KMS-11 (cell line): ENCODE data around the gene TBCB.

Source experiments
- H2AFZ ChIP-seq: fragments of 200-600 bp; sonication (generic); 2 replicates; pipeline ENCODE4 v1.6.1; 2016; ENCODE audit warnings: antibody characterized with exemption, mixed run types, low read depth
- H3K27ac ChIP-seq: fragments of 200-600 bp; sonication (generic); 2 replicates; pipeline ENCODE4 v1.6.1; 2016; ENCODE audit warnings: mild to moderate bottlenecking, mixed run types
- H3K27me3 ChIP-seq: fragments of 200-600 bp; sonication (generic); 2 replicates; pipeline ENCODE4 v1.6.1; 2017; ENCODE audit warnings: mild to moderate bottlenecking, low read depth, mixed run types, moderate library complexity; ENCODE audit not compliant: insufficient read depth
- H3K36me3 ChIP-seq: fragments of 200-600 bp; sonication (generic); 2 replicates; pipeline ENCODE4 v1.6.1; 2017; ENCODE audit warnings: mild to moderate bottlenecking, mixed run types; ENCODE audit not compliant: insufficient read depth
- H3K4me1 ChIP-seq: fragments of 200-600 bp; sonication (generic); 2 replicates; pipeline ENCODE4 v1.6.1; 2016; ENCODE audit warnings: mild to moderate bottlenecking, low read depth, mixed run types; ENCODE audit not compliant: poor library complexity, severe bottlenecking
- H3K4me2 ChIP-seq: fragments of 200-600 bp; sonication (generic); 2 replicates; pipeline ENCODE4 v1.7.0; 2016; ENCODE audit warnings: mild to moderate bottlenecking, mixed run types
- H3K4me3 ChIP-seq: fragments of 200-600 bp; sonication (generic); IDR thresholded peaks from 2 replicates; pipeline ENCODE4 v1.6.1; 2017; ENCODE audit warnings: low read depth, low read length, mixed read lengths; ENCODE audit not compliant: insufficient read depth
- H3K79me2 ChIP-seq: fragments of 200-600 bp; sonication (generic); 2 replicates; pipeline ENCODE4 v1.6.1; 2016; ENCODE audit warnings: low read depth, mixed run types; ENCODE audit not compliant: insufficient read depth
- H3K9ac ChIP-seq: fragments of 200-600 bp; sonication (generic); 2 replicates; pipeline ENCODE4 v1.6.1; 2016; ENCODE audit warnings: mild to moderate bottlenecking, mixed run types
- H4K20me1 ChIP-seq: fragments of 200-600 bp; sonication (generic); 2 replicates; pipeline ENCODE4 v1.6.1; 2016; ENCODE audit warnings: mild to moderate bottlenecking, mixed run types; ENCODE audit not compliant: insufficient read depth
- CTCF ChIP-seq: fragments of 200-600 bp; sonication (generic); conservative IDR thresholded peaks from 2 replicates; pipeline ENCODE4 v1.6.1; 2017; ENCODE audit warnings: low read depth, mild to moderate bottlenecking, antibody characterized with exemption, low read length, moderate library complexity, mixed read lengths

The TBCB gene

GRCh38 chr19:36113425-36113824 lies 1.8 kb upstream of the TBCB start:
- H3K4me3 ChIP-seq = no peak overlapping the region
- H3K4me2 ChIP-seq = peak overlapping the region; percentile 75
- H3K27ac ChIP-seq = no peak overlapping the region
- H3K4me1 ChIP-seq = peaks cover 12% of the 10 kb centered on the region
- H3K79me2 ChIP-seq = no peaks in the 10 kb centered on the region; the same call in 1 of the 2 replicates
- peaks cover 3% of the 10 kb centered on the region; the same call in 1 of the 2 replicates for H3K36me3 ChIP-seq
- peak overlapping the region; percentile 65; the same call in 1 of the 2 replicates for H3K9ac ChIP-seq
- no peak for TF ChIP-seq CTCF
- H3K27me3 ChIP-seq = no peaks in the 10 kb centered on the region
- H2AFZ ChIP-seq = no peak overlapping the region
- H4K20me1 ChIP-seq = no peaks in the 10 kb centered on the region

GRCh38 chr19:36113894-36114720 lies 1.2 kb upstream of the TBCB start:
- Histone ChIP-seq H3K4me3 (no peak overlapping the region), H3K4me2 (peak overlapping the region; percentile 75), H4K20me1 (no peaks in the 10 kb centered on the region), H3K27me3 (no peaks in the 10 kb centered on the region), H3K4me1 (peaks cover 12% of the 10 kb centered on the region), H3K27ac (peak overlapping the region; percentile 67), H3K9ac (peak overlapping the region; percentile 65), H3K36me3 (peaks cover 3% of the 10 kb centered on the region; the same call in 1 of the 2 replicates), H2AFZ (peak overlapping the region; percentile 86), H3K79me2 (no peaks in the 10 kb centered on the region; the same call in 1 of the 2 replicates)
- TF ChIP-seq CTCF = no peak

DNA sequence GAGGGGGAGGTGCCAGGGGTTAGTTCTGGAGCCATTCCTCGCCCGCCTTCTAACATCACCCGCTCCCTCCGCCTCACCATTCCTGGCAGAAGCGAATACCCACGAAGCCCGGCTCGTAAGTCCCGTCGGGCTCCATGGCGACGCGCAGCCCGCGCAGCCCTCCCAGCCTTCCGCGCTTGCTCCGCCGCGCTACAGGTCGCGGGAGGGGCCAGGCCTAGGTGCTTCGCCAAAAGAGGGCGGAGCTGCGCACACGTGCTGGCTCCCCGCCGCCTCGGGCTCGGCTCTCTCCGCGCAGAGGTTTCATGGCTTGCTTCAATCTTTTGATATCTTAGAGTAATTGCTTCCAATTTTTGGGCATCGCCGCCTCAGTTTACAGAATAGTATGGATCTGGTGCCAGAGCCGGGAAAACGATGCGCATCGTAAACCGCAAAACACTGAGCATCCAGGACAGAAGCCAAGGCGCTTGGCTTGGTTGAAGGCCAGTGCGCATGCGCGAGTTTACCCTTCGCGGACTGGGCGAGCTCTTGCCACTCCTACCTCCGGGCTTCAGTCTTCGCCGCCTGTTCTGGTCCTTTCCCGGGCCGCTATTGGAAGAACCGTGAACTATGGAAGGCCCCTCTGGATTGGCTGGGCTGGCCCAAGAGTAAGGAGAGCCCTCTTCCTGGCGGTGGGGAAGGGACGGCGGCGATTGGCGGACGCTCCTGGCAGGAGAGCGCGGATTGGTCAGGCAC lies 381 bp upstream of the TBCB start, which contains the start of gene POLR2I:
Gene POLR2I (minus strand): TSS at position 155 of the 732 bp plus-strand sequence. CDS start 19 bp downstream, at position 136.
- Histone ChIP-seq H3K4me3 (no peak within 1 kb of the TSS), H3K79me2 (no peaks in the 10 kb centered on the region; the same call in 1 of the 2 replicates), H3K4me1 (peaks cover 12% of the 10 kb centered on the region), H4K20me1 (no peaks in the 10 kb centered on the region), H3K27ac (peak within 1 kb of the TSS; percentile 67), H3K36me3 (peaks cover 3% of the 10 kb centered on the region; the same call in 1 of the 2 replicates), H3K27me3 (no peaks in the 10 kb centered on the region), H3K9ac (peak within 1 kb of the TSS; percentile 65), H3K4me2 (peak within 1 kb of the TSS; percentile 88), H2AFZ (peak within 1 kb of the TSS; percentile 86)
- no peak for TF ChIP-seq CTCF

DNA sequence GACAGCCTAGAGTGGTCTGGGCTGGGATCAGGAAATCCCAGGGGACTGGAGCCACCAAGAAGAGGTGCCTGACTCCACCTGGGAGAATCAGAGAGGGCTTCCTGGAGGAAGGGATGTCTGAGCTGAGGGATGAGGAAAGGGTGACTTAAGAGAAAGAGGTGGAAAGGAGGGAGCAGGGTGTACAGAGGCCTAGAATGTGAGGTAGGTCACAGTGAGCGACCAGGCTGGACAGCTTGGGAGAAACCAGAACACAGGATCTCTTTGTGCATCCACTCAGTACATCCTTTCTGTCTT lies 1.0 kb downstream of the TBCB start:
- H3K4me1 ChIP-seq = peaks cover 12% of the 10 kb centered on the region
- no peak for TF ChIP-seq CTCF
- H2AFZ ChIP-seq = 0 out of 2 replicates have a peak overlapping the region, but pooled peaks have one; percentile 86
- H3K4me2 ChIP-seq = peak overlapping the region; percentile 88
- no peak overlapping the region for H3K4me3 ChIP-seq
- peaks cover 3% of the 10 kb centered on the region; the same call in 1 of the 2 replicates for H3K36me3 ChIP-seq
- no peak overlapping the region for H3K27ac ChIP-seq
- H3K27me3 ChIP-seq = no peaks in the 10 kb centered on the region
- H3K79me2 ChIP-seq = no peaks in the 10 kb centered on the region; the same call in 1 of the 2 replicates
- H3K9ac ChIP-seq = peak overlapping the region; percentile 4; the same call in 1 of the 2 replicates
- no peaks in the 10 kb centered on the region for H4K20me1 ChIP-seq
